Bronchial epithelial cell (primary cell): ENCODE data around the gene TRIM34. TPM values are rescaled to one million over a fixed set of nuclear protein-coding genes. Genes with fewer than 3 reads are reported as not detected.

Experiments
- DNase-seq: peaks from one replicate; pipeline ENCODE4 v3.0.0-alpha.2; 2010; ENCODE audit warnings: low read depth
- FAIRE-seq: peaks from 2 replicates; lab custom pipeline; 2011; peaks lifted over from hg19 to GRCh38; lab: Jason Lieb, UNC
- H3K27me3 ChIP-seq: 2 replicates; pipeline ENCODE4 v1.5.1; 2011; ENCODE audit warnings: low read length; ENCODE audit not compliant: control insufficient read depth, insufficient read depth
- H3K36me3 ChIP-seq: 2 replicates; pipeline ENCODE4 v1.5.1; 2011; ENCODE audit warnings: low read length; ENCODE audit not compliant: control insufficient read depth, insufficient read depth
- H3K4me3 ChIP-seq: 2 replicates; pipeline ENCODE4 v1.5.1; 2011; ENCODE audit warnings: mild to moderate bottlenecking, low read depth, low read length, control low read depth
- CTCF ChIP-seq: IDR thresholded peaks from 2 replicates; pipeline ENCODE4 v1.5.1; 2011; ENCODE audit warnings: mild to moderate bottlenecking, moderate library complexity, low read length, control low read depth, inconsistent platforms; ENCODE audit not compliant: insufficient read depth, severe bottlenecking
- total RNA-seq: library from RNA; depleted of rRNA; stranded (reverse); fragments of >200 nt; gene quantifications from 2 replicates; pipeline ENCODE4 v1.2.1, GENCODE V29; 2014

Gene TRIM34
- total RNA-seq, 1 donor from 2014 or later = 2.9 TPM

- no peak for DNase-seq
- H3K27me3 ChIP-seq = no peaks in the 10 kb centered on the region
- TF ChIP-seq CTCF = no peak
- no peak overlapping the region for H3K4me3 ChIP-seq
- FAIRE-seq = no peak
- H3K36me3 ChIP-seq = peaks cover 1% of the 10 kb centered on the region
These were observed 67.2 kb downstream of the TRIM34 start for GRCh38 chr11:5691964-5692361.

Other genes starting within 250 kb of the TRIM34 start
- gene OR51M1, start 241.2 kb upstream of the TRIM34 start, total RNA-seq = not detected in 2 replicates
- gene OR51Q1, start 202.9 kb upstream of the TRIM34 start, total RNA-seq = not detected in 2 replicates
- gene OR51I1, start 183.5 kb upstream of the TRIM34 start, total RNA-seq = not detected in 2 replicates
- gene OR51I2, start 175.7 kb upstream of the TRIM34 start, total RNA-seq = not detected in 2 replicates
- not detected in 2 replicates for gene OR52D1, start 136.3 kb upstream of the TRIM34 start, total RNA-seq
- gene UBQLN3, start 115.0 kb upstream of the TRIM34 start, total RNA-seq = 0.13 TPM in 1 of 2 replicates, not detected in the other
- under 0.01 TPM in 1 of 2 replicates, not detected in the other for gene UBQLNL, start 108.3 kb upstream of the TRIM34 start, total RNA-seq
- 0.38 TPM in 1 of 2 replicates, not detected in the other for gene OR52H1, start 76.5 kb upstream of the TRIM34 start, total RNA-seq
- gene OR52B6, start 44.1 kb upstream of the TRIM34 start, total RNA-seq = not detected in 2 replicates
- 1.8 and 3.2 TPM in 2 replicates for gene TRIM6, start 28.4 kb upstream of the TRIM34 start, total RNA-seq
- 24.8 and 32.9 TPM in 2 replicates for gene TRIM5, start 60.1 kb downstream of the TRIM34 start, total RNA-seq
- gene TRIM22, start 64.8 kb downstream of the TRIM34 start, total RNA-seq = 11.1 and 28.3 TPM in 2 replicates
- not detected in 2 replicates for gene OR56B1, start 111.4 kb downstream of the TRIM34 start, total RNA-seq
- not detected in 2 replicates for gene OR52N4, start 129.2 kb downstream of the TRIM34 start, total RNA-seq
- not detected in 2 replicates for gene OR52N5, start 158.4 kb downstream of the TRIM34 start, total RNA-seq
- gene OR52N1, start 166.3 kb downstream of the TRIM34 start, total RNA-seq = 0.13 TPM in 1 of 2 replicates, not detected in the other
- not detected in 2 replicates for gene OR52N2, start 183.9 kb downstream of the TRIM34 start, total RNA-seq
- not detected in 2 replicates for gene OR52E6, start 216.9 kb downstream of the TRIM34 start, total RNA-seq
- gene OR52E8, start 232.7 kb downstream of the TRIM34 start, total RNA-seq = not detected in 2 replicates